GM19452 (cell line): ENCODE measurements around the gene USP43.
"Not testable (repeated sequence)": the region's sequence is repeated elsewhere in the genome, so short reads cannot be mapped to it uniquely, and the experiment has no call there.

Experiments used
- ATAC-seq: cut with Tn5 transposase; IDR thresholded peaks from one replicate; pipeline ENCODE4 v1.9.1; 2021; ENCODE audit not compliant: unreplicated experiment

Gene USP43

DNA sequence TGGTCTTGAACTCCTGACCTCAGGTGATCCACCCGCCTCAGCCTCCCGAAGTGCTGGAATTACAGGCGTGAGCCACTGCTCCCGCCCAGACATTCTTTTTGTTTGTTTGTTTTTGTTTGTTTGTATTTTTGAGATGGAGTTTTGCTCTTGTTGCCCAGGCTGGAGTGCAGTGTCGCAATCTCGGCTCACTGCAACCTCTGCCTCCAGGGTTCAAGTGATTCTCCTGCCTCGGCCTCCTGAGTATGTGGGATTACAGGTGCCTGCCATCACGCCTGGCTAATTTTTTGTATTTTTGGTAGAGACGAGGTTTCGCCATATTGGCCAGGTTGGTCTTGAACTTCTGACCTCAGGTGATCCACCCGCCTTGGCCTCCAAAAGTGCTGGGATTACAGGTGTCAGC, 18.2 kb downstream of the USP43 start:
- ATAC-seq, result not testable (repeated sequence)

DNA sequence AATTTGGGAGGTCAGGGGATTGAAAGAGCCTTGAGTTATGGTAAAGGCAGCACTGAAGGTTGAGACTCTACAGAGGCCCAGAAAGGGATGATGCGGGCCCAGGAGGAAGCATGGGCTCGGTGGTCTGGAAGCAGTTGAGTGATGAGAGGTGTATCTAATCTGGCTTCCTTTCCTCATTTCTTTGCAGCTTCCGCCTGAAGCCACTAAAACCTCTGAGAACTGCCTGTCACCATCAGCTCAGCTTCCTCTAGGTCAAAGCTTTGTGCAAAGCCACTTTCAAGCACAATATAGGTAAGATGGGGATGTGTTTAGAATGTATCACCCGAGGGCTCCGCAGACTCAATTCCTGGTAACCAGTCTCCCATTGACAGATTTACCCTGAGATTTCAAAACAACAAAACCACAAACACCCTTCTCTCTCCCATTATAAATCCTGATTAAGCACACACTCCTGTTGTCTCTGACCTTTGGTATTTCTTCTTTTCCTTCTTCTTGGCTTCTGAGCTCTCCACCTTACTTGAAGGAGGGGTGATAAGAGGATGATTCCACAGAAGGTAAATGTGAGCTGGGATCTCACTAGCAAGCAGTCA, 21.2 kb downstream of the USP43 start:
- no peak for ATAC-seq

DNA sequence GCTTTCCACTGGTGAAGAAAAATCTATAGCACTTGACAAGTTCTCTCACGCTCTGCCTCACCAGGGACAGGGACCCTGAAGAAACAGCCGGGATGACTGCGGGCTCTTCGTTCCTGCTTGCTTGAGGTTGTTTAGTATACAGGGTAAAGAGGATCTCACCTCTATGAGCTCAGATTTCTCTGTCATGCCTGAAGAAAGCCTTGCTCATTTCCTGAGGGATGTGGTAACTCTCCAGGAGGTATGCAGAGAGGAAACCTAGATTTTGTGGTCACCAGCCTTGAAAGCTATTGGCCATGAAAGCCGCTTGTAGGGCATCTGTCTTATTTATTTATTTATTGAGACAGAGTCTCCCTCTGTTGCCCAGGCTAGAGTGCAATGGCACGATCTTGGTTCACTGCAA, 23.2 kb downstream of the USP43 start:
- no peak for ATAC-seq

DNA sequence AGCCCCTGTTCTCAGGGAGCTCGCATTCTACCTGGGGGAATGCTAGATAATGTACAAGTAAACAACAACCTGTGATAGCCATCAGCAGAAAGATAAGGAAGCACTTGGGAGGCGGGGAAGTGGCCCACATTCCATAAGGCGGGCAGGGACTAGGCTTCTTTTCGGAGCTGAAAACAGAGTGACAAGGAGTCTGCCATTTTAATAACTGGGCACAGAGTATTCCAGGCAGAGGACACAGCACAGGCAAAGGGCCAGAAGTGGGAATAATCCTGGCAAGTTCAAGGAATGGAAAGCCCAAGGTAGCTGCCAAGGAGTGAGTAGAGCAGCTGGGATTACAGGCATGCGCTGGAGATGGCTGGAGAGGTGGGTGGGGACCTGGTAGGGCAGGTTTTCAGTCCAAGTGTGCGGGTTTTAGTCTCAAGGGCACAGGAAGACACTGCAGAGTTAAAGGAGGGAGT, 24.3 kb downstream of the USP43 start:
- ATAC-seq, result no peak

DNA sequence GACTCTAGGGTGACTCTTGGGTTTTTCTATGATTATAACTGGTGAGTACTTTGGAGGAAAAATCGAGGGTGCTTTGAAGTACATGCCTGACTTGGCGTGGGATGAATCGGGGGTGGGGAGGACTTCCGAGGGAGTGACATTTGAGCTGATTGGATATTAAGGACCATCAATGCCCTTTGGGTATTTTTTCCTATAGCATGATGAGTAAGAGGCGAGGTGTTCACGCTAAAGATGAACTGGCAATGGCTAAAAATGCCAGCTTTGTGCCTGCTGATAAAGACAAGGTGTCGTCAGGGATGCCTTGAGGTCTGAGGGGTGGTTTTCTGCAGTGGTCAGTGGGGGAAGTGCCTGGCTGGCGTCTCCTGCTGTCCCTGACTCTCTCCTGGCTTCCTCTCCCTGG, 25.3 kb downstream of the USP43 start:
- no peak for ATAC-seq

DNA sequence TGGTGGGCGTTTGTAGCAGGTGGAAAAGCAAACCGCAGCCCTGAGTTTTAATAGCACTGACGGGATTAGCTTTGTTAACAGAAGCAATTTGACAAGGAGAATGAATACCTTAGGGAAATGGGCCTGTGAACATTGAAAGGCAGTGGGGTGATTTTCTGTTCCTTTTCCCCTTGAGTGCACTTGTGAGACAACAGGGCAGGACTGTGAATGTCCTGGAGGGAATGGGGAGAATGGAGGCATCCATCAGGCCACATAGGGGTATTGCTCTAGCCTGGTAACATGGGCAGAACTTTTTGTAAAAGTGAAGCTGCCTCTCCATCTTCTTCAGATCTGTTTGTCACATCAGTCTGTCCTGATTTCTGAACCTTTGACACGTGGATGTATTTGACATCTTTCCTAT, 26.2 kb downstream of the USP43 start:
- ATAC-seq, result no peak

DNA sequence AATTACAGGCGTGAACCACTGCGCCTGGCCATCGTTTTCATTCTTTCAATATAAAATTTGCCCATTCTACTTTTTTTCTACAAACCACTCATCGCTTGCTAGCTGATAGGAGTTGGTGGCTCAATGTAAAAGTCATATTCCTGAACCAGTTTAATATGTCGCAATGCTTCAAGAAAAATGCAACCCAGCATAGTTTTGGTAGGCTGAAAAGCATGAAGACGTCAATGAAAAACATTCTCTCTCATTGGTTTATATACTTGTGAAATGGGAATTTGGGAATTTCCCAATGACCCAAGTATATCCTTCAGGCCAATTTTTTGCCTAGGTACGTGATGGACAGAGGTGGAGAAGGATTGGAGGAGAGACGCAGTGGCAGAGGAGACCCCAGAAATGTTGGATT, 26.9 kb downstream of the USP43 start:
- ATAC-seq, result no peak

DNA sequence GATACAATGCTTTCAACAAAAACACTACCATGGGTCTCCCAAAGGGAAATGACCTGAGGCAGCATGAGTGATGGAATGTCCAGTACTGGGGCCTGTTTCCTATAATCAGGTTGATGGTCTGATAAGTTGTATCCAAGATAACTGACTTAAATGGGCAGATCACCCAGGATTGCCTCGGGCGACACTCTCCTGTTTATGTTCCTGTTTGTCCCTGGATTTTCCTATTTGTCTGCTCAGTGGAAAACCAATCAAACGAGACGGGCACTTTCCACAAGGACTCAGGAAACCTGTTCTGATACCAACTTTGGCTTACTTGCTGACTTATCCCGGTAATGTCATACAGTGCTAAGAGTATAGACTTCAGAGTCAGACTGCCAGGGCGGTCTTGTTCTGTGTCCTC, 27.4 kb downstream of the USP43 start:
- ATAC-seq, result no peak

DNA sequence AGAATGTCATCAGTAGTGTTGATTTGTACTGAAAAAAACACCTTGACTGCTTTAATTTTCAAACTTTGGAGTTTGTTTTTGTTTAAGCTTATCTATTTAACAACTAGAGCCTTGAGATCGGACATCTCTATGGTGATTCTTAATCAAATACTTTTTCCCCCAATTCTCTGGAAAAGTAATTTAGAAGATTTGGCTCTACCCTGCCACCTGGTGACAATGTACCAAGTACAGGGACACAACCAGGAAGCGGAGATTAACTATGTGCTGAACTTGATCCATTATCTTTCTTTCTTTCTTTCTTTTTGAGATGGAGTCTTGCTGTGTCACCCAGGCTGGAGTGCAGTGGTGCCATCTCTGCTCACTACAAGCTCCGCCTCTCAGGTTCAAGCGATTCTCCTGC, 30.8 kb downstream of the USP43 start:
- no peak for ATAC-seq

DNA sequence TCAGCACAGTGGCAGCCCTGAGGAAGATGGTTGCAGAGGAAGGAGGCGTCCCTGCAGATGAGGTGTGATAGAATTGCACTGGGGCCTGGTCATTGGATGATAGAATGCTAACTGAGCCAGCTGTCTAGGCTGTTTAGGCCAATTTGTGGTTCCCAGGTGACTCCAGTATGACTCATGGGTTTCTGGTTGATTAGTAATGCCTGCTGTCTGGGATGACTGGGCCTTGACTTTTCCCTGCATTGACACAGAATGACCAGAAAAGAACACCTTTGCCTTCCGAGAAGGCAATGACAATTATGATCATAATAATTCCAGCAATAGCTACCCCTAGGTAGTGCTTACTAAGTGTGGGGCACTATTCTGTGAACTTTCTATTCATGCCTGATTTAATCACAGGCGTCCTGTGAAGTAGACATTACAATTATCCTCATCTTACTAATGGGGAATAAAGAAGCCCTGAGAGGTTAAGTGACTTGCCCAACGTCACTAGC, 31.5 kb downstream of the USP43 start:
- no peak for ATAC-seq

DNA sequence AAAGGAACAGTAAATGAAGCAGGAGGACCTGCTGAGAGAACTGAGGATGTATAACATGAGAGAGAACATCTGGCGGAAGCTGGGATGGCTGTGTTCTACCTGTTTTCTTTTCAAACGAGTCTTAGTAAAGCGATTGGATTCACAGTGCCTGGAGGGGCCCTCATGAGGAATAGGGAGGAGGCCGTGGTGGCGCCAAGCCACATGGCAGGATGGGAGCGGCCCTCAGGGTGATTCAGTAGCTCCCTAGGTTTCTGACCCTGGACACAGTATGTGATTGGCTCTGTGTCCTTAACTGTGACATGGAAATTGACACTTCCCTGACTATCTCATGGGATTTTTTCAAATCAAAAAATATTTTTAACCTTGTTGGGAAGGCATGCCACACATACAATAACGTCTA, 32.1 kb downstream of the USP43 start:
- ATAC-seq, result no peak

DNA sequence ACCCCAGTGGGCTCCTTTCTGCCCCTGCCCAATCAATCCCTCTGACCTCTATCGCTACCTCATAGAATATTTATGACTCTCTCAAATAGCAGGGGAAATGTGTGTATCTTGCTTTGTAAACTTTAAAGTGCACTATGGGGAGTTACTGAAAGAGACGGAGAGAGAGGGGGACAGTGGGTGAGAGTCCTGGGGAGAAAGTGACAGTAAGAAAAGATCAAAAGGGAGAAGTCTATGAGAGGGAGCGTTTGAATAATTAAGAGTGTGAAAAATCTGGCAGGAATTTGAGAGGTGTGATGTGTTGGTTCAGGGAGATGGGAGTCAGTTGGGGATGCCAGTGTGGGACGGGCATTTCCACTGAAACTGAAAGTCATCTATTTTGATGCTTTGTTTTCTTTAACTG, 32.6 kb downstream of the USP43 start:
- ATAC-seq, result no peak

DNA sequence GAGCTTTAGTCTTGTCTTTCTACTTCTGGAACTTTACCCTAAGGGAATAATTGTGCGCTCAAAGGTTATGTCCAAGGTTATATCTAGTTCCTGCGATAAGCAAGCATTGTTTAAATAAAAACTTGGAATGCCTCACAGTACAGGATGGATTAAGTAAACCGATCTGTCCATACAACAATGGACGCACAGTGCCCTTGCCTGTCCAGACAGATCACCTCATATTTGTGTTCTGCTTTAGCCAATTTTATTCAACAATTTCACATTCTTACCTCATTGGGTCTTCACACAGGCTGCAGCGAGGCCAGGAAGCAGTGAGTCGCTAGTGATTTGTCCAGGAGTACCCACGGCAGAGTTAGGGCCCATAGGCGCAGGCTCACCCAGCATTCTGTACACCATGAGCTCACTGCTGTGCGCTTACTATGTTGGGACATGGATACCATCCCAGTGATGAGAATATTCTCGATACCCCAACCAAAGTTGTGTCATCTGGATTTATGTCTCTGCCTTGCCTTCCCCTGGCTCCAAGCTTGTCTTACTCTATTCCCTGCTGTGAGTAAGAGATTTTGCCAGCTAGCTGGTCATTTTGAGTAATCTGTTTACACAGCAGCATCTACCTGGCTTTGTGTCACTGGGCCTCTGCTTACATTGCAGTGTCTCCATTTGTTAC, 39.8 kb downstream of the USP43 start:
- ATAC-seq, result no peak

DNA sequence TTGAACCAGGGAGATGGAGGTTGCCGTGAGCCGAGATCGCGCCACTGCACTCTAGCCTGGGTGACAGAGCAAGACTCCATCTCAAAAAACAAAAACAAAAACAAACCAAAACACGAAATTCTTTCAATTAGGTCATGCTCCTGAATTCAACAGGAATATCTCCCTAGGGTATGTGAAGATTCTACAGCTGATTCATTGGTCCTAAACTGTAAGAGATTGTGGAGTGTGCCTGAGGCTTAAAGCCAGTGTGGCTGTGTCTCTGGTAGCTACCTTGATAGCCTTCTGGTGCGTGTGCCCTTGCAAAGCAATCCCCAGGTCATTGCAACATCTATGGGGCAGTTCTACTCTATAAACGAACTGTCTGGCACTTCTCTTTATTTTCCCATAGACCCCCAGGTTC, 48.4 kb downstream of the USP43 start:
- ATAC-seq, result no peak

DNA sequence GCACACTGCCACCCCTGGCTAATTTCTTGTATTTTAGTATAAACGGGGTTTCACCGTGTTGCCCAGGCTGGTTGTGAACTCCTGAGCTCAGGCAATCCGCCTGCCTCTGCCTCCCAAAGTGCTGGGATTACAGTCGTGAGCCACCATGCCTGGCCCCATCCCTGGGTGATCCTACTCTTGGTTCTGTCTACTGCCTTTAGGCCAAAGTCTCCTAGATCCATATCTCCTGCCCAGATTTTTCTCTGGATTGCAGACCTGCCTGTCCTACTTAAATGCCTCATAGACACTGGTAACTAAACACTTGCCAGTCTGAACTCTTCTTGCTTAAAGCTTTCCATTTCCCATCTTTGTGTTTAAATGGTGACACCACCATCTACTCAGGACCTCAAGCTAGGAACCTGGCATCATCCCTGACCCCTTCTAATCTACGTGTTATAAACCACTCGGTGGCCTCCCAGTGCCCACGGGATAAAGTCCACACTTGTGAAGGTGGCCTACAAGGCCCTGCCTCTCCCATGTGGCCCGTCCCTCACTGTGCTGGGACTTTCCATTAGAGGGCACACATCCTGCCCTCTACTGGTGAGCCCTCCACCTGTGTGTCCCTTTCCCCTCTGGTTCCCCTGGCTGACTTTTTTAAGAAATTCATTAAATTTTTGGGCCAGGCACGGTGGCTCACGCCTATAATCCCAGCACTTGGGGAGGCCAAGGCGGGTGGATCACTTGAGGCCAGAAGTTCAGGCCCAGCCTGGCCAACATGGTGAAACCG, 51.1 kb downstream of the USP43 start:
- ATAC-seq, result no peak

DNA sequence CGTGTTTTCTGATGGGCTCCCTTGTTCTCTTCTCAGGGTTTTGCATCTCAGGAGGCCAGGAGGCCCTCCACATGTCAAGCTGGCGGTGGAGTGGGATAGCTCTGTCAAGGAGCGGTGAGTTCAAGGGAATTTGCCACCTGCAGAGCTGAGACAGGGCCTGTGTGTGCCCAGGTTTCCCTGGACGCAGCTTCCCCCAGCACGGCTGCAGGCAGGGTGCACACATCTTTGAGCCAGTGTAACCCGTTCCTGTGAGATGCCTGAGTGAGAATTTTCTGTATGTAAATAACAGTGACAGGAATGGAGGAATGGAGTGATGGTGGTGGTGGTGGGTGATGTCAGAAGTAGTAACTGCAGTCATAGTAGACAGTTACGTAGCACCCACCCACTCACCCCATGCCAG, 54.8 kb downstream of the USP43 start:
- no peak for ATAC-seq

DNA sequence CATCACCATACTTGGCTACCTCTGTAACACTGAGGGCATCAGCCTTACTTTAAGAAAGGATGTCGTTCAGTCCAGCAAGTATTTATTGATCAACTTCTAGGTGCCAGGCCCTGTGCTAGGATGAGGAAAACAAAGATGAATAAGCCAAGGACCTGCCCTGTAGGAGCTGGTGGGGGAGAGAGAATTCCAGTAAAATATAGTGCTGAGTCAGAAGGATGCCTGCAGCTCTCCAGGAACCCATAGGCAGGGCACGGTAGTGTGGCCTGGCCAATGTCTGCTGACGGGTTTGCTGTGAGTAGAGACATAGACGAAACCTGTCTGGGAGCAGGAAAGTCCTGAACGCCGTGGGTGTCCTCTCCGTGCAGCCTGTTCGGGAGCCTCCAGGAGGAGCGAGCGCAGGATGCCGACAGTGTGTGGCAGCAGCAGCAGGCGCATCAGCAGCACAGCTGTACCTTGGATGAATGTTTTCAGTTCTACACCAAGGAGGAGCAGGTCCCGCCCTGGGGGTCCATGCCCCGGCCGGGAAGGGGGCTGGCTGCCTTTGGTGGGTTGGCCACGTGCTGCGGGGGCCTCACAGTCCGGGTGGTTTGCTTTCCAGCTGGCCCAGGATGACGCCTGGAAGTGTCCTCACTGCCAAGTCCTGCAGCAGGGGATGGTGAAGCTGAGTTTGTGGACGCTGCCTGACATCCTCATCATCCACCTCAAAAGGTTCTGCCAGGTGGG, 55.6 kb downstream of the USP43 start:
- no peak for ATAC-seq

DNA sequence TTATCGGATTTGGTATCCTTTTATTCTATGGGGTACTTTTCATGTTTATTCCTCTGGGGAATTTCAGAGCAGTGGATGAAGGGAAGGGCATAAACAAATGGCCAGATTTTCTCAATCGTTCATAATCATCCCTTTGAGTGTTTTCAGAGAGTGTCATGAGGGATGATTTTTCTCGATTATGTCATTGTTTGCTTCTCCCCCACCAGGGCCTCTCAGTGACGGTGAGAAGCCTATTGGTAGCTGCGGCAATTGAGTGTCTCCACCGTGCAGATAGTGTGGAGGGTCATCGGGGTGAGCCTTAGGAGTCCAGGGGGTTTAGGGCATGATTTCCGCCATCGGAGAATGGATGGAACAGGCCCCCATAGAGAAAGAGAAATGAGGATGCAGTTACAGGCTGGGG, 57.2 kb downstream of the USP43 start:
- ATAC-seq, result no peak

DNA sequence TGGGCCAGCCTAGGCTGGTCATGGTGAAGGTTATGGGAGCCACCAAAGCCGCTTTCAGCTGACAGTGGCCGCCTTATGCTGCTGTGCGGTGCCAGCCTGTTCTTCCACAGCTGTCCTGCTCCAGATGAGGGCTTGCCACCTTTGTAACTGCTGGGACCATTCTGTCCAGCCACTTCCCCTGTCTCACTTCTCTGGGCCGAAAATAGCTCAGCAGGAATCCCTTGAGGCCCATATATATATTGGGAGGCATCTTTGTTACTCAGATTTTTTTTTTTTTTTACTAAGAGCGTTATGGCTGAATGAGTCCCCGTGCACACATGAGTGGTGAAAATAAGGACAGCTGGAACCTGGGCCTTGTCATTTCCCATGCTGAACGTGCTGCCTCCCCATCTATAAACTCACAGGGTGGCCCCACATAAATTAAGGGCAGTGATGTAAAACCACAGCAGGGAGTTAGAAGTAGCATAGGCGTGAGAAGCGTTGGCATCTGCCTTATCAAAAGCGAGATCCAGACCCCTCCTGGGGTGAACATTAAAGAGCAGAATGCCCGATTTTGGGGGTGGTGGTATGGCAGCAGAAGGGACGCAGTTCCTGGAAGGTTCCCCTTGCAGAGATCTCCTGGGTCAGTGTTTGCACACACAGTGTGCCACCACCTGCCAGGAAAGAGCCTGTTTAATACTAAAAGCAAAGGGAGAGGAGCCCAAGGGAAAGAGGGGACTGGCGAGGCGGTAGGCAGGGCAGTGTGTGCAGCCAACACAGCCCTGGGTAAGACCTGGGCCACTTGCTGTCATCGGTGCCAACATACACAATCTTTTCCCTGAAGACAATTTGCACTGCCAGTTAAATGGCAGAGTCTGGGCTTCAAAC, 57.8 kb downstream of the USP43 start:
- ATAC-seq, result no peak

DNA sequence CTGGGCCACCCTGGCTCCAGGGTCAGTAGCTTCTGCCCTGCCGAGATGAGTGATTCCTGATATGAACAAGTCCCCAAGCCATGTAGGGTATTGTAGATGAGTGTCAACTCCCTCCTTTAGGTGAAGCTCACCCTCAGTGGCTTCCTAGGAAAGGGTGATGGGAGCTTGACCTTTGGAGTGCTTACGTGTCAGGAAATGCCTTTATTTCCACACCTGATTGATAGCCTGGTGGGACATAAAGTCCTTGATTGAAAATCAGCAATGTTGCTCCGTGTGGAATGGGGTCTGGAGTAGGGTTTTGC, 58.4 kb downstream of the USP43 start:
- no peak for ATAC-seq

DNA sequence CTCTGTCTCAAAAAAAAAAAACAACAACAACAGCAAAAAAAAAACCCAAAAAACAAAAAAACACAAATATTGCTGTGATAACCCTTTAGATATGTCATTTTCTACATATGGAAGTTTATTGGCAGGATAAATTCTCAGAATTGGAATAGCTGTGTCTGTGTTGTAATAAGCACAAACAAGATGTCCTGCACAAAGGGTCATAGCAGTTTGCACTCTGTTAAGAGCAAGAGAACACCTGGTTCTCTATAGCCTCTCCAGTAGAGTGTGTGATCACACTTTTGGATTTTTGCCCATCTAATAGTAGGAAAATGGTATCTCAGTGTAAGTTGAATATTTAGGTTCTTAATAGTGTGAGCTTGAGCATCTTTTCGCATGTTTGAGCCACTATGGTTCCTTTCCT, 60.4 kb downstream of the USP43 start:
- ATAC-seq, result no peak
